Choroid plexus epithelial cell (primary cell): ENCODE data around the gene SPOCK1.

Source experiments
- DNase-seq: peaks from one replicate; pipeline ENCODE4 v3.0.0-alpha.2; 2010; ENCODE audit warnings: low read depth
- H3K4me3 ChIP-seq: 2 replicates; pipeline ENCODE4 v1.5.1; 2011; ENCODE audit warnings: low read depth, mild to moderate bottlenecking, control low read depth, low read length, moderate library complexity
- TF ChIP-seq, protein P1 (sequence below): conservative IDR thresholded peaks from 2 replicates; pipeline ENCODE4 v1.5.1; 2011; ENCODE audit warnings: low read depth, mild to moderate bottlenecking, control low read depth, inconsistent platforms, low read length, moderate library complexity

SPOCK1 gene

DNA sequence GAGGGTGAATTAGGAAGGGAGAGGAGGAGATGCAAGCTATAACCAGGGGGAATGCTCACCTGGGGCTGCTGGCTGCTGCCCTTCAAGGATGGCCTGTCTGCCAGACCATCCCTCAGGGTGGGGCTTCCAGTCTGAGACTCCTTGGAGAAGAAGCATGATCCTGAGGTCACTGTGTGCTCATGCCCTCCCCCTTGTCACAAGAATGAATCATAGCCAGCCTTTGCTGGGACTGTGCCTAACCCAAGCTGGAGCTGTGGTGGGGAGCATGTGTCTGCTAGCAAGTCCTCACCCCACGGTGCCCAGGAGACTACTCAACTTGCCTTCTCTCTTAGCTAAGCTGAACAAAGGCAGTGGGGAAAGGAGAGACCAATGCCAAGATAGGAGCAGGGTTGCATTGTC, 463.6 kb downstream of the SPOCK1 start:
- no peak overlapping the region for H3K4me3 ChIP-seq
- DNase-seq, result no peak
- TF ChIP-seq, protein P1, sequence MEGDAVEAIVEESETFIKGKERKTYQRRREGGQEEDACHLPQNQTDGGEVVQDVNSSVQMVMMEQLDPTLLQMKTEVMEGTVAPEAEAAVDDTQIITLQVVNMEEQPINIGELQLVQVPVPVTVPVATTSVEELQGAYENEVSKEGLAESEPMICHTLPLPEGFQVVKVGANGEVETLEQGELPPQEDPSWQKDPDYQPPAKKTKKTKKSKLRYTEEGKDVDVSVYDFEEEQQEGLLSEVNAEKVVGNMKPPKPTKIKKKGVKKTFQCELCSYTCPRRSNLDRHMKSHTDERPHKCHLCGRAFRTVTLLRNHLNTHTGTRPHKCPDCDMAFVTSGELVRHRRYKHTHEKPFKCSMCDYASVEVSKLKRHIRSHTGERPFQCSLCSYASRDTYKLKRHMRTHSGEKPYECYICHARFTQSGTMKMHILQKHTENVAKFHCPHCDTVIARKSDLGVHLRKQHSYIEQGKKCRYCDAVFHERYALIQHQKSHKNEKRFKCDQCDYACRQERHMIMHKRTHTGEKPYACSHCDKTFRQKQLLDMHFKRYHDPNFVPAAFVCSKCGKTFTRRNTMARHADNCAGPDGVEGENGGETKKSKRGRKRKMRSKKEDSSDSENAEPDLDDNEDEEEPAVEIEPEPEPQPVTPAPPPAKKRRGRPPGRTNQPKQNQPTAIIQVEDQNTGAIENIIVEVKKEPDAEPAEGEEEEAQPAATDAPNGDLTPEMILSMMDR, result no peak

DNA sequence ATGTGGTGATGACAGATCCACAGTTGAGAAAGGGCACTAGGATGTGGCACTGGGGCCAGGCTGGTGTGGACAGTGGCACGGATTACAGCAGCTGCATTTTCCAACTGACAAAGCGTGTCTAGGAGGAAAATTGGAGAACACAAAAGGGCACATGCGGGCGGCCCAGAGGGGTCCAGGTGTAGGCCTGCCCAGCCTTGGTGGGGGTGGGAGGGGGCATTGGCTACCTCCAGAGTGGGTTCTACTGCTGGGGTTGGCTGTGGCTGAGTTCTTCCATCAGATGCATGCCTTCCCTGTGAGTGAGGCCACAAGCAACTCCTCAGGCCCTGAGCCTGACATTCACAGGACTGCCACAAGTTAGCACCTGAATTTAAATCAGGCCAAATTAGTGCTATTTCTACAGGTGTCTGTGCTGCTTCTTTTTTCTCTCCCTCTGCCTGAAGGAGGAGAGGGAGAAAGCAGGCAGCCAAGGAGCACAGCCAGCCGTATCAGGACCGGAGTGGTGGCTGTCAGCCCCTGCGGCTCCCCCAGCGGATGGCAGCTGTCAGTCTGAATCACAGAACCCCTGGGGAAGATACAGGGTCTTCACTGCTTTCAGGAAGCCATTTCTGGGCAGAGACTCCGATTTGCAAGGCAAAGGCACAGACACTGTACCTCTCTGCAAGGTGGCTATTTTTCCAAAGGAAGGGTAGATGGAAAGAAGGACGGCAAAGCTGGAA, 464.2 kb downstream of the SPOCK1 start:
- no peak for DNase-seq
- no peak overlapping the region for H3K4me3 ChIP-seq
- TF ChIP-seq, protein P1, result no peak

DNA sequence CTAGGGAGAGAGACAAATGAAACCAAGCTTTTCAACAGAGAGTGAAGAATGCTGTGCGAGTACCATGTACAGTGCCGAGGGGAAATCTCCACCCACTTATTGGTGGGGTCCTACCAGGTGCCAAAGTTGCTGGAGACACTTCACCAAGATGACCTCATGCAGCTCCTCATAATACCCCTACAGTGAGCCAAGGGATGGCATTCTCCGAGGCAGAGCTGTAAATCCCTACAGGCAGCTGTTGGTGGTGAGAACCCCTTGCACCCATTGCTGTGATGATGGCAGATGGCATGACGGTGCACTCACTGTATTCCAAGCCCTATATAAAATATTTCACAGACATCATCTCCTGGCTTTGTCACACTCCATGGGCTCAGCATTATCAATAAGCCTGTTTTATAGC, 464.9 kb downstream of the SPOCK1 start:
- DNase-seq, result no peak
- no peak overlapping the region for H3K4me3 ChIP-seq
- TF ChIP-seq, protein P1, result no peak

DNA sequence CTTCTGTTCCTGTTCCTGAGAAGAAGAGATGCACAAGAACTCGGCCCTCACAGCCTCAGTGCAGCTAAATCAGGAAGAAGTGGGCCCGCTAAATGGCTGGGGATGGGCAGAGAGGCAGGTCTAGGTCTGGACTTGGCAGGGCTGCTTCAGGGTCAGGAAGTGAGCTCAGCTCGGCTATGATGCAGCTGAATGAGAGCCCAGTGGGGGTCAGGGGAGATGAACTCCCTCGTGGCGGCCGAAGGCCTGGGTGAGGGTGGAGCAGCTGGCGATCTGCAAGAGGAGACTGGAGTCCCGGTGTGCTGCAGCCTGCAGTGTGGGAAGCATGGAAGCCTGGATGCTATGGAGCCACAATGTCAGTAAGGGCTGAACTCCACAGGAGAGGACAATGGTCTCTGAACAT, 466.2 kb downstream of the SPOCK1 start:
- DNase-seq, result no peak
- no peak overlapping the region for H3K4me3 ChIP-seq
- TF ChIP-seq, protein P1, result no peak

DNA sequence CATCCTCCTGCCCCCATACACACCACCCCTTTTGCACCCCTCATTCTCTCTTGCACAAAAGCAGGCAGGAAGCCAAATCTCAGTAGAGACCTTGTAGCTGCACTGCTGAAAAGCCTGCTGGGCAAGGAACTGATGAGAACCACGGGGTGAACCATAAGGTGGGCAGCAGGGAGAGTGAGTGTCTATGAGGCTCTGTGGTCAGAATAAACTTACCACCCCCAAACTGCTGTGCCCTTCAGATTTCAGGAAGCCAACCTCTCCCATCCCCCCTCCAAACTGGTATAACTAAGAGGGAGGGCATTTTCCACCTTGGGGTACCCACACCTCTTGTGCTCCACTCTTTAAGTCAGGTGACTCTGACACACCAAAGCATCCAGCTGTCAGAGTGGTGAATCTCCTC, 471.4 kb downstream of the SPOCK1 start:
- TF ChIP-seq, protein P1, result no peak

DNA sequence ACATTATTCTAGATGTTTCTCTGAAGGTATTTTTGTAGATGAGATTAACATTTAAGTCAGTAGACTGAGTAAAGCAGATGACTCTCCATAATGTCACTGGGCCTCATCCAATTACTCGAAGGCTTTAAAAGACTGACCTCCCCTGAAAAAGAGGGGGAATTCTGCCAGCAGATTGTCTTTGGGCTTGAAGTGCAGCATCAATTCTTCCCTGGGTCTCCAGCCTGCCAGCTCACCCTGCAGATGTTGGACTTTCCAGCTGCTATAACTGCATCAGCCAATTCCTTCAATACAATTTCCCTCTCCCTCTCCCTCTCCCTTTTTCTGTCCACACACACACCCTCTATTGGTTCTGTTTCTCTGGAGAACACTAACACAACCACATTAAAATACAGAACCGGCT, 472.8 kb downstream of the SPOCK1 start:
- TF ChIP-seq, protein P1, result no peak
- no peak for DNase-seq
- no peak overlapping the region for H3K4me3 ChIP-seq

More for the DNA sequence above, 471.4 kb downstream of the SPOCK1 start:
- DNase-seq, result no peak
- H3K4me3 ChIP-seq, result no peak overlapping the region

DNA sequence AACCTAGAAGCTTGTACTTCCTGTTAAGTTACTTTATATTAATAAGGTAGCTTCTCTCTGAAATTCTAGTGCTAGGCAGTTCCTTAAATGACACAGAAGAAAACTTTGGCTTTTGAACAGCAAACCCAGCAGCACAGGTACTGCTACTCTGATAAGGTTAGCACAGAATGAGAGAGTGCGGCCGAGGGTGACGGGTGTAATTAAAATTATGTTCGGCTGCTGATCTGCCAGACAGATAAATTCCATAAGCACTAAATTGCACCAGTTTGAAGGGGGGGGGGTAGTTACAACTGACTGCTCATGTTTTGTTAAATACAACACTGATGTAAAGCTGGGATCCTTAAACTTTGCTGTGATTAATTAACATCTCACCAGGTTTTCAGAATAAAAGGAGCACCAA, 475.1 kb downstream of the SPOCK1 start:
- TF ChIP-seq, protein P1, result no peak
- no peak for DNase-seq
- no peak overlapping the region for H3K4me3 ChIP-seq
